Fibroblast of peridontal ligament (primary cell): Measurements from ENCODE around the gene RIMBP2.

Source experiments
- DNase-seq: peaks from one replicate; pipeline ENCODE4 v3.0.0-alpha.2; 2010; ENCODE audit errors: extremely low read depth

RIMBP2 gene

GRCh38 chr12:130504110-130504839 lies 211.8 kb downstream of the RIMBP2 start:
- no peak for DNase-seq

- DNase-seq: no peak
Observed at GRCh38 chr12:130501821-130502220, 214.3 kb downstream of the RIMBP2 start.

GRCh38 chr12:130500835-130501330 lies 215.2 kb downstream of the RIMBP2 start:
- no peak for DNase-seq

GRCh38 chr12:130499474-130499873 lies 216.6 kb downstream of the RIMBP2 start:
- DNase-seq: no peak

- no peak for DNase-seq
Observed at GRCh38 chr12:130498589-130499385, 217.3 kb downstream of the RIMBP2 start.

GRCh38 chr12:130497991-130498390 lies 218.1 kb downstream of the RIMBP2 start:
- no peak for DNase-seq

GRCh38 chr12:130497321-130497720 lies 218.8 kb downstream of the RIMBP2 start:
- DNase-seq: no peak

- no peak for DNase-seq
Observed at GRCh38 chr12:130496516-130497120, 219.5 kb downstream of the RIMBP2 start.

- no peak for DNase-seq
Observed at GRCh38 chr12:130495156-130495555, 220.9 kb downstream of the RIMBP2 start.

- no peak for DNase-seq
Observed at GRCh38 chr12:130494736-130495135, 221.4 kb downstream of the RIMBP2 start.

- DNase-seq: no peak
Observed at GRCh38 chr12:130493951-130494350, 222.1 kb downstream of the RIMBP2 start.

- DNase-seq: no peak
Observed at GRCh38 chr12:130491421-130492357, 224.4 kb downstream of the RIMBP2 start.

- no peak for DNase-seq
Observed at GRCh38 chr12:130490674-130491073, 225.4 kb downstream of the RIMBP2 start.

- DNase-seq: no peak
Observed at GRCh38 chr12:130489293-130489692, 226.8 kb downstream of the RIMBP2 start.

GRCh38 chr12:130488358-130488710 lies 227.8 kb downstream of the RIMBP2 start:
- DNase-seq: no peak

- no peak for DNase-seq
Observed at GRCh38 chr12:130487636-130488357, 228.3 kb downstream of the RIMBP2 start.

- no peak for DNase-seq
Observed at GRCh38 chr12:130486891-130487416, 229.1 kb downstream of the RIMBP2 start.

GRCh38 chr12:130486146-130486435 lies 230.0 kb downstream of the RIMBP2 start:
- DNase-seq: no peak

GRCh38 chr12:130485291-130486145 lies 230.6 kb downstream of the RIMBP2 start:
- no peak for DNase-seq

GRCh38 chr12:130484221-130484620 lies 231.9 kb downstream of the RIMBP2 start:
- no peak for DNase-seq
